Stomach (tissue), 4 donors: ENCODE data around the gene HNF4A.

Source experiments
- EP300 ChIP-seq: sonication (generic); formaldehyde crosslinking; IDR thresholded peaks from one replicate; pipeline ENCODE4 v1.6.1; 2017; ENCODE audit warnings: antibody characterized with exemption
- POLR2A ChIP-seq, 4 donors: fragments of 450-650 bp; IDR thresholded peaks; one replicate each; pipeline ENCODE4 v1.6.1; 2016; ENCODE audit warnings: antibody characterized with exemption in 4 of 4, control low read depth in 2 of 4, mild to moderate bottlenecking in 1 of 4, moderate library complexity in 1 of 4
- POLR2AphosphoS5 ChIP-seq, 3 donors: sonication (generic); formaldehyde crosslinking; IDR thresholded peaks; one replicate each; pipeline ENCODE4 v1.6.1; 2016; ENCODE audit warnings: antibody characterized with exemption in 3 of 3
- TF ChIP-seq, protein P1 (sequence below), 7 experiments: fragments of 450-650 bp in 4 of 7; fragments of 200-600 bp in 3 of 7; sonication (generic) in 3 of 7; IDR thresholded peaks; one replicate each; pipeline ENCODE4 v1.5.1; 2016 to 2019; ENCODE audit warnings: antibody characterized with exemption in 7 of 7, control low read depth in 2 of 7, mild to moderate bottlenecking in 1 of 7

DNA sequence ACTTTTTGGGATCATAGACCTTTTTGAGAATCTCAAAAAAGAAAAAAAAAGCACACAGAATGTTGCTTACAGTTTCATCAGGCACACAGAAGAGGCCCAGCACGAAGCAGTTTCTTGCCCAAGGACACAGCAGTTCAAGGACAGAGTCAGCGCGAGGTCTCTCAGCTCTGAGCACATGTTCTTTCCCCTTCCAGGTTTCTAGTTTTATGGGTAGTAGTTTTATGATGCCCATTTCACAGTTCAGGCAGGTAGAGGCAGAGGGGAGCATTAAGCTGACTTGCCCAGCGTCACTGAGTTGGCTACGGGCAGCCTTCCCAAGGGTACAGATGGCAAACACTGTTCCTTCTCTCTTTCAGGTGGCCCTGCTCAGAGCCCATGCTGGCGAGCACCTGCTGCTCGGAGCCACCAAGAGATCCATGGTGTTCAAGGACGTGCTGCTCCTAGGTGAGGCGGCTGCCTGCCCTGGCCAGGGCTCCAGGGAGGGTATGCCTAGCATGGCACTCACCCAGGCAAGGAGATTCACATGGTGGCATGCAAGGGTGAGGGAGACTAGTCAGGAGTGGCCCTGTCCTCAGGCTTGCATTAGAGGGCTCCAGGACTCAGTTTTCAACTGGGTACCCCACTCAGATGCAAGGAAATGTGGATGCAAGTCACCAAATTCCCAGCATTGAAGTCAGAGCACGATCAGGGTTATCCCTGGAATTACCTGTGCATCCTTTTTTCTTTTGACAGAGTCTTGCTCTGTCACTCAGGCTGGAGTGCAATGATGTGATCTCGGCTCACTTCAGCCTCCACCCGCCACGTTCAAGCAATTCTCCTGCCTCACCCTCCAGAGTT is 62.8 kb downstream of the HNF4A start:
- TF ChIP-seq, protein P1, sequence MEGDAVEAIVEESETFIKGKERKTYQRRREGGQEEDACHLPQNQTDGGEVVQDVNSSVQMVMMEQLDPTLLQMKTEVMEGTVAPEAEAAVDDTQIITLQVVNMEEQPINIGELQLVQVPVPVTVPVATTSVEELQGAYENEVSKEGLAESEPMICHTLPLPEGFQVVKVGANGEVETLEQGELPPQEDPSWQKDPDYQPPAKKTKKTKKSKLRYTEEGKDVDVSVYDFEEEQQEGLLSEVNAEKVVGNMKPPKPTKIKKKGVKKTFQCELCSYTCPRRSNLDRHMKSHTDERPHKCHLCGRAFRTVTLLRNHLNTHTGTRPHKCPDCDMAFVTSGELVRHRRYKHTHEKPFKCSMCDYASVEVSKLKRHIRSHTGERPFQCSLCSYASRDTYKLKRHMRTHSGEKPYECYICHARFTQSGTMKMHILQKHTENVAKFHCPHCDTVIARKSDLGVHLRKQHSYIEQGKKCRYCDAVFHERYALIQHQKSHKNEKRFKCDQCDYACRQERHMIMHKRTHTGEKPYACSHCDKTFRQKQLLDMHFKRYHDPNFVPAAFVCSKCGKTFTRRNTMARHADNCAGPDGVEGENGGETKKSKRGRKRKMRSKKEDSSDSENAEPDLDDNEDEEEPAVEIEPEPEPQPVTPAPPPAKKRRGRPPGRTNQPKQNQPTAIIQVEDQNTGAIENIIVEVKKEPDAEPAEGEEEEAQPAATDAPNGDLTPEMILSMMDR (IDR thresholded peaks at IDR 0.05): no peak
- TF ChIP-seq POLR2AphosphoS5 (IDR thresholded peaks at IDR 0.05): no peak
- no peak for TF ChIP-seq POLR2A (IDR thresholded peaks at IDR 0.05)
- no peak for TF ChIP-seq EP300
